Endodermal cell (in vitro differentiated cells): ENCODE data around the gene ATE1. TPM values are rescaled to one million over a fixed set of nuclear protein-coding genes. Genes with fewer than 3 reads are reported as not detected.

ENCODE experiments used
- DNase-seq: peaks from one replicate; pipeline ENCODE4 v3.0.0-alpha.2; 2017
- H3K27ac ChIP-seq: 2 replicates; pipeline ENCODE4 v1.5.1; 2013; ENCODE audit warnings: mild to moderate bottlenecking, low read depth, low read length, moderate library complexity
- H3K27me3 ChIP-seq: 2 replicates; pipeline ENCODE4 v1.6.1; 2013; ENCODE audit warnings: mild to moderate bottlenecking, low read length, moderate library complexity; ENCODE audit not compliant: insufficient read depth, control insufficient read depth, poor library complexity, severe bottlenecking
- H3K36me3 ChIP-seq: 2 replicates; pipeline ENCODE4 v1.7.0; 2013; ENCODE audit warnings: mild to moderate bottlenecking, low read length, moderate library complexity; ENCODE audit not compliant: control insufficient read depth, insufficient read depth
- H3K4me1 ChIP-seq: one replicate; pipeline ENCODE4 v1.7.0; 2013; ENCODE audit warnings: low read length; ENCODE audit not compliant: control insufficient read depth, insufficient read depth
- H3K4me3 ChIP-seq: 2 replicates; pipeline ENCODE4 v1.5.1; 2013; ENCODE audit warnings: mild to moderate bottlenecking, low read length, moderate library complexity
- H3K9ac ChIP-seq: 2 replicates; pipeline ENCODE4 v1.6.1; 2013; ENCODE audit warnings: mild to moderate bottlenecking, low read length, moderate library complexity; ENCODE audit not compliant: poor library complexity, severe bottlenecking; ENCODE audit errors: extremely low read depth
- H3K9me3 ChIP-seq: 2 replicates; pipeline ENCODE4 v1.6.1; 2013; ENCODE audit warnings: mild to moderate bottlenecking, low read length, moderate library complexity; ENCODE audit not compliant: control insufficient read depth
- H3K27ac Mint-ChIP-seq: 2 replicates; pipeline ENCODE4 v1.8.0; 2020; ENCODE audit warnings: mixed read lengths
- H3K27me3 Mint-ChIP-seq: 2 replicates; pipeline ENCODE4 v1.8.0; 2021; ENCODE audit warnings: mild to moderate bottlenecking, mixed read lengths; ENCODE audit not compliant: insufficient read depth
- H3K36me3 Mint-ChIP-seq: 2 replicates; pipeline ENCODE4 v1.8.0; 2020; ENCODE audit warnings: low read depth, mixed read lengths
- H3K4me1 Mint-ChIP-seq: 2 replicates; pipeline ENCODE4 v1.8.0; 2020; ENCODE audit warnings: mixed read lengths
- H3K4me3 Mint-ChIP-seq: 2 replicates; pipeline ENCODE4 v1.8.0; 2020; ENCODE audit warnings: mild to moderate bottlenecking, moderate library complexity, mixed read lengths
- H3K9me3 Mint-ChIP-seq: 2 replicates; pipeline ENCODE4 v1.8.0; 2020; ENCODE audit warnings: mild to moderate bottlenecking, mixed read lengths
- WGBS, 2 experiments: methylation state at CpG; one replicate each; pipeline versions ENCODE4 v1.1.5 to v1.1.7; 2013; ENCODE audit warnings: missing lambda C conversion rate in 2 of 2, mixed read lengths in 1 of 2; ENCODE audit not compliant: insufficient coverage in 1 of 2, insufficient read length in 1 of 2; 5-methylcytosine and 5-hydroxymethylcytosine counted together
- total RNA-seq, 2 donors: library from RNA; stranded (reverse); fragmentation: NEBNext Ultra II Directional in 1 of 2; extraction: Animal tissue kit (Norgen Biotek cat#: 25700) in 1 of 2; gene quantifications; 2 replicates in 1 of 2; 3 replicates in 1 of 2; pipeline ENCODE4 v1.2.1, GENCODE V29; 2021
- TF ChIP-seq, protein P1 (sequence below): fragments of 200-600 bp; sonication (generic); conservative IDR thresholded peaks from 2 replicates; pipeline ENCODE4 v1.5.0; 2021; ENCODE audit warnings: antibody characterized with exemption, mild to moderate bottlenecking

Gene ATE1
- total RNA-seq, 2 donors from 2014 or later = 31.2 to 32.2 TPM

DNA sequence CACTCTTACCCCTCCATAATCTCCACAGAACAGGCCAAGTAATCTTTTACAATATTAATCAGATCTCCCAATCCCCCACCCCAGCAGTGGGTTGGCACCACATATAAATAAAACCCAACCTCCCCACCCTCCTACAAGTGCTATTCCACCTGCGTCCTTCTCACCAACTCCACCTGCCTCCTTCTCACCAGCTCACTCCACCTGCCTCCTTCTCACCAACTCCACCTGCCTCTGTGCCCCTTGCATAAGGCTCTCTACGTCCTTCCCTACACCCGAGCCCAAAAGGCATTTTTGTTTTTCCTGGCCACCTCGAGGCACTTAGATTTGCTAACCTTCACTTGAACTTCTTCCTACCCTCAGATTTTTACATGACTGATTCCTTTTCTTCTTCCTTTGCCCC is 89.7 kb downstream of the ATE1 start:
- Mint-ChIP-seq H3K4me1 (peaks cover 20% of the 10 kb centered on the region), H3K36me3 (peaks cover 18% of the 10 kb centered on the region), H3K4me3 (no peak overlapping the region), H3K27me3 (no peaks in the 10 kb centered on the region), H3K9me3 (no peaks in the 10 kb centered on the region), H3K27ac (no peak overlapping the region)
- no peak overlapping the region for H3K4me3 ChIP-seq
- no peak for DNase-seq
- peaks cover 25% of the 10 kb centered on the region for H3K36me3 ChIP-seq
- no peaks in the 10 kb centered on the region for H3K27me3 ChIP-seq
- 86 to 92% methylated on average over 3 of the region's 4 CpGs for WGBS, 2 experiments
- no peaks in the 10 kb centered on the region for H3K4me1 ChIP-seq
- H3K9me3 ChIP-seq = no peaks in the 10 kb centered on the region
- H3K27ac ChIP-seq = no peak overlapping the region
- no peak overlapping the region for H3K9ac ChIP-seq
- TF ChIP-seq, protein P1, sequence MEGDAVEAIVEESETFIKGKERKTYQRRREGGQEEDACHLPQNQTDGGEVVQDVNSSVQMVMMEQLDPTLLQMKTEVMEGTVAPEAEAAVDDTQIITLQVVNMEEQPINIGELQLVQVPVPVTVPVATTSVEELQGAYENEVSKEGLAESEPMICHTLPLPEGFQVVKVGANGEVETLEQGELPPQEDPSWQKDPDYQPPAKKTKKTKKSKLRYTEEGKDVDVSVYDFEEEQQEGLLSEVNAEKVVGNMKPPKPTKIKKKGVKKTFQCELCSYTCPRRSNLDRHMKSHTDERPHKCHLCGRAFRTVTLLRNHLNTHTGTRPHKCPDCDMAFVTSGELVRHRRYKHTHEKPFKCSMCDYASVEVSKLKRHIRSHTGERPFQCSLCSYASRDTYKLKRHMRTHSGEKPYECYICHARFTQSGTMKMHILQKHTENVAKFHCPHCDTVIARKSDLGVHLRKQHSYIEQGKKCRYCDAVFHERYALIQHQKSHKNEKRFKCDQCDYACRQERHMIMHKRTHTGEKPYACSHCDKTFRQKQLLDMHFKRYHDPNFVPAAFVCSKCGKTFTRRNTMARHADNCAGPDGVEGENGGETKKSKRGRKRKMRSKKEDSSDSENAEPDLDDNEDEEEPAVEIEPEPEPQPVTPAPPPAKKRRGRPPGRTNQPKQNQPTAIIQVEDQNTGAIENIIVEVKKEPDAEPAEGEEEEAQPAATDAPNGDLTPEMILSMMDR = no peak

DNA sequence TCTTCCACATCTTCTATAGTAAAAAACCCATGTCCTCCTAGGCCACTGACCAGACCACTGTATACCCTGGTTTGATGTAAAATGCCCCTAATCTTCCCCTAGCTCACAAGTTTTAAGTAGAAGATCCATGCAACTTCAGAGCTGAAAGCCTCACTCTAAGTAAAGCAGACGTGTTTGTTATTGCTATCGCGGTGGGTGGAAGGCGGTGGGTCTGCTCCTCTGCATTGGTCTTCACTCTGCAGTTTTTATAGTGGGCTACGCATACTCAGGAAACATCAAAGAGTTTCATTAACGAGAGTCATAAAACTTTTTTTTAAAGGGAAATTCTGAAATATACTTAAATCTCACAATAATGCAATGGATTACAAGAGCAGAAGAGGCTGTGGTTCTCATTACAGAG is 91.7 kb downstream of the ATE1 start:
- Mint-ChIP-seq H3K4me1 (peaks cover 9% of the 10 kb centered on the region), H3K9me3 (no peaks in the 10 kb centered on the region), H3K36me3 (peaks cover 31% of the 10 kb centered on the region), H3K4me3 (no peak overlapping the region), H3K27ac (no peak overlapping the region), H3K27me3 (no peaks in the 10 kb centered on the region)
- Histone ChIP-seq H3K27me3 (no peaks in the 10 kb centered on the region), H3K4me1 (no peaks in the 10 kb centered on the region), H3K9me3 (no peaks in the 10 kb centered on the region), H3K36me3 (peaks cover 30% of the 10 kb centered on the region), H3K9ac (no peak overlapping the region), H3K27ac (no peak overlapping the region), H3K4me3 (no peak overlapping the region)
- WGBS, 2 experiments = 98% methylated on average over 5 to 6 of the region's 6 CpGs
- no peak for DNase-seq
- TF ChIP-seq, protein P1 = no peak

DNA sequence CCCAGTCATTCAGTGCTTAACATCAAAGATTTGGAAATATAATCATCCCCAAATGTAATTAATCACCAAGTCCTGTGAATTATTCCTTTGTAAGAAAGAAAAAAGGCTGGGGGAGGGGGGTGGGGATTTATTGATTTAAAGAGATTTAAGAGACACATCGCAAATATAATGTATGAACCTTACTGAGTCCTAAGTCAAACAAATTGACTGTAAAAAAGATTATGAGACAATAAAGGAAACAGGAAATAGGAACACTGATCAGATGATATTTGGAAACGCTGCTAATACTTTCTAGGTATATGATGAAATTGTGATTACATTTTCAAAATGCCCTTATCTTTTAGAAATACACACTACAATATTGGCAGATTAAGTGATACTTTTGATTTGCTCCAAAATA is 92.5 kb downstream of the ATE1 start:
- Mint-ChIP-seq H3K4me3 (no peak overlapping the region), H3K36me3 (peaks cover 32% of the 10 kb centered on the region), H3K27me3 (no peaks in the 10 kb centered on the region), H3K4me1 (peaks cover 9% of the 10 kb centered on the region), H3K27ac (no peak overlapping the region), H3K9me3 (no peaks in the 10 kb centered on the region)
- Histone ChIP-seq H3K9me3 (no peaks in the 10 kb centered on the region), H3K4me1 (no peaks in the 10 kb centered on the region), H3K9ac (no peak overlapping the region), H3K4me3 (no peak overlapping the region), H3K27me3 (no peaks in the 10 kb centered on the region), H3K36me3 (peaks cover 31% of the 10 kb centered on the region), H3K27ac (no peak overlapping the region)
- no peak for DNase-seq
- TF ChIP-seq, protein P1 = no peak
- WGBS, 2 experiments = 100% methylated on average over 1 to 2 of the region's 2 CpGs
